GM12878 (cell line): ENCODE data around the gene EFCAB8. TPM values are rescaled to one million over a fixed set of nuclear protein-coding genes. Genes with fewer than 3 reads are reported as not detected.

Experiments used
- ATAC-seq: fragments of 200-7000 bp; cut with Tn5 transposase; 3 replicates; pipeline ENCODE4 v1.9.1; 2020; ENCODE audit warnings: mild to moderate bottlenecking, moderate library complexity
- BruUV-seq: library from RNA; stranded (reverse); fragments of 400-500 nt; replicated peaks from 2 replicates; lab custom pipeline; 2021; lab: Mats Ljungman, UMichigan
- CTCF ChIA-PET: fragments of 300-600 bp; sonication (Branson Sonifier 250); formaldehyde crosslinking; extraction: SDS; loops from one replicate; lab custom pipeline; 2021; ENCODE audit warnings: inconsistent platforms; lab: Yijun Ruan, JAX
- POLR2A ChIA-PET: fragments of 350-600 bp; formaldehyde crosslinking; extraction: SDS; loops from one replicate; lab custom pipeline; 2021; ENCODE audit warnings: inconsistent platforms; lab: Charles Lee
- RAD21 ChIA-PET: fragments of 300-600 bp; sonication (Branson Sonifier 250); formaldehyde crosslinking; loops from one replicate; lab custom pipeline; 2023; ENCODE audit warnings: antibody characterized with exemption; ENCODE audit not compliant: unreplicated experiment; lab: Charles Lee
- SMC1A ChIA-PET: fragments of 300-600 bp; sonication (Branson Sonifier 250); formaldehyde crosslinking; loops from one replicate; lab custom pipeline; 2023; ENCODE audit not compliant: unreplicated experiment, uncharacterized antibody; lab: Charles Lee
- DNase-seq: peaks from one replicate; pipeline ENCODE4 v3.0.0-alpha.2; 2011; ENCODE audit warnings: low read depth, low spot score
- FAIRE-seq: peaks from 3 replicates; lab custom pipeline; 2011; peaks lifted over from hg19 to GRCh38; lab: Jason Lieb, UNC
- H2AFZ ChIP-seq: 2 replicates; pipeline ENCODE4 v1.6.0; 2011; ENCODE audit warnings: low read depth, low read length, control low read depth; ENCODE audit not compliant: control insufficient read depth
- H3K27ac ChIP-seq: 2 replicates; pipeline ENCODE4 v1.5.1; 2011; ENCODE audit warnings: control low read depth; ENCODE audit not compliant: control insufficient read depth, insufficient read depth
- H3K27me3 ChIP-seq, 2 experiments: replicated peaks in 1 of 2; 2 replicates each; pipeline versions ENCODE4 v1.6.0 to v1.6.1; 2011; ENCODE audit warnings: low read length in 1 of 2; ENCODE audit not compliant: control insufficient read depth in 2 of 2, insufficient read depth in 2 of 2
- H3K36me3 ChIP-seq, 2 experiments: 2 replicates each; pipeline ENCODE4 v1.5.1; 2011; ENCODE audit warnings: low read length in 1 of 2; ENCODE audit not compliant: control insufficient read depth in 2 of 2, insufficient read depth in 2 of 2
- H3K4me1 ChIP-seq: 2 replicates; pipeline ENCODE4 v1.6.1; 2011; ENCODE audit warnings: mild to moderate bottlenecking, low read length, moderate library complexity, mixed read lengths; ENCODE audit not compliant: control insufficient read depth, insufficient read depth
- H3K4me2 ChIP-seq: 2 replicates; pipeline ENCODE4 v1.6.0; 2011; ENCODE audit warnings: control low read depth; ENCODE audit not compliant: control insufficient read depth, insufficient read depth
- H3K4me3 ChIP-seq: fragments of 200-600 bp; sonication (generic); 2 replicates; pipeline ENCODE4 v1.5.1; 2016
- H3K79me2 ChIP-seq: 2 replicates; pipeline ENCODE4 v1.6.0; 2011; ENCODE audit warnings: low read length; ENCODE audit not compliant: control insufficient read depth, insufficient read depth
- H3K9ac ChIP-seq: 2 replicates; pipeline ENCODE4 v1.8.0; 2011; ENCODE audit warnings: low read length, control low read depth, mixed read lengths; ENCODE audit not compliant: control insufficient read depth, insufficient read depth
- H3K9me3 ChIP-seq: replicated peaks from 3 replicates; pipeline ENCODE4 v1.5.1; 2011; ENCODE audit warnings: mild to moderate bottlenecking, low read length; ENCODE audit not compliant: control insufficient read depth, insufficient read depth
- H4K20me1 ChIP-seq: 2 replicates; pipeline ENCODE4 v1.6.0; 2011; ENCODE audit not compliant: control insufficient read depth, insufficient read depth
- CHD2 ChIP-seq: IDR thresholded peaks from 2 replicates; pipeline ENCODE4 v1.6.1; 2011; ENCODE audit warnings: low read depth, low read length, improper control_type of control experiment, borderline replicate concordance
- CTCF ChIP-seq, 3 experiments: IDR thresholded peaks in 2 of 3; conservative IDR thresholded peaks in 1 of 3; 2 replicates each; pipeline ENCODE4 v1.5.1; 2011; ENCODE audit warnings: low read depth in 3 of 3, low read length in 3 of 3, mild to moderate bottlenecking in 3 of 3, control low read depth in 2 of 3, moderate library complexity in 2 of 3, inconsistent platforms in 1 of 3, mixed read lengths in 1 of 3; ENCODE audit not compliant: control insufficient read depth in 2 of 3, insufficient read depth in 1 of 3; ENCODE audit errors: extremely low read depth in 1 of 3
- HCFC1 ChIP-seq: fragments of 150-350 bp; IDR thresholded peaks from 2 replicates; pipeline ENCODE4 v1.6.1; 2014; ENCODE audit warnings: low read length
- KDM1A ChIP-seq: fragments of 200-600 bp; sonication (generic); IDR thresholded peaks from 2 replicates; pipeline ENCODE4 v1.6.1; 2016; ENCODE audit warnings: borderline replicate concordance
- SMC3 ChIP-seq: IDR thresholded peaks from 2 replicates; pipeline ENCODE4 v1.6.1; 2011; ENCODE audit warnings: low read length, improper control_type of control experiment, borderline replicate concordance
- SP1 ChIP-seq: IDR thresholded peaks from one replicate; pipeline ENCODE4 v1.6.1; 2011; ENCODE audit warnings: low read depth, low read length
- TAF1 ChIP-seq: IDR thresholded peaks from 2 replicates; pipeline ENCODE4 v1.6.1; 2011; ENCODE audit warnings: mild to moderate bottlenecking, low read depth, low read length, borderline replicate concordance
- ZZZ3 ChIP-seq: IDR thresholded peaks from 2 replicates; pipeline ENCODE4 v1.6.1; 2011; ENCODE audit warnings: low read depth; ENCODE audit not compliant: control insufficient read depth, insufficient read length
- WGBS: methylation state at CpG from one replicate; pipeline ENCODE4 v1.1.6; 2016; ENCODE audit warnings: low lambda C conversion rate; ENCODE audit not compliant: insufficient replicate concordance, insufficient coverage; ENCODE audit errors: missing lambda C conversion rate; 5-methylcytosine and 5-hydroxymethylcytosine counted together
- in situ Hi-C: fragments of 300-500 bp; cut with MboI; formaldehyde crosslinking; loops from 9 replicates; pipeline ENCODE4 v1.14.3; 2018; ENCODE audit warnings: mixed read lengths
- intact Hi-C: fragments of 100-400 bp; cut with micrococcal nuclease; formaldehyde crosslinking; loops from one replicate; pipeline ENCODE4 v1.14.2; 2022; ENCODE audit not compliant: unreplicated experiment
- polyA plus RNA-seq, 11 experiments: library from polyadenylated mRNA; depleted of rRNA in 4 of 11; unstranded in 6 of 11; stranded (reverse) in 5 of 11; fragments of >200 nt; fragmentation: Nextera tagmentation in 4 of 11; fragmentation: Illumina TruSeq in 1 of 11; extraction: Ambion mirVana in 4 of 11; extraction: Trizol in 1 of 11; gene quantifications; 1 replicate in 1 of 11; 2 replicates in 10 of 11; pipeline versions ENCODE4 v1.2.1 to v1.2.3, GENCODE V29; 2011 to 2016; ENCODE audit warnings: inconsistent platforms in 2 of 11, missing spikeins in 2 of 11, low read depth in 1 of 11
- total RNA-seq, 4 experiments: library from RNA; depleted of rRNA in 3 of 4; stranded (reverse); fragments of >200 nt in 3 of 4; fragmentation: Illumina TruSeq in 1 of 4; extraction: Trizol in 1 of 4; gene quantifications; 2 replicates each; pipeline versions ENCODE4 v1.2.1 to v1.2.3, GENCODE V29; 2013 to 2021
- TF ChIP-seq, protein P1 (sequence below): fragments of 450-650 bp; IDR thresholded peaks from 2 replicates; pipeline ENCODE4 v1.6.1; 2016; ENCODE audit warnings: mild to moderate bottlenecking, moderate library complexity, borderline replicate concordance

The EFCAB8 gene
- total and polyA plus RNA-seq, 10 of the 15 experiments (the other 5 are each of a cell fraction or from before 2014, with no cell fraction given) = 0.04 to 0.18 (median 0.06) TPM; not detected in 4

DNA sequence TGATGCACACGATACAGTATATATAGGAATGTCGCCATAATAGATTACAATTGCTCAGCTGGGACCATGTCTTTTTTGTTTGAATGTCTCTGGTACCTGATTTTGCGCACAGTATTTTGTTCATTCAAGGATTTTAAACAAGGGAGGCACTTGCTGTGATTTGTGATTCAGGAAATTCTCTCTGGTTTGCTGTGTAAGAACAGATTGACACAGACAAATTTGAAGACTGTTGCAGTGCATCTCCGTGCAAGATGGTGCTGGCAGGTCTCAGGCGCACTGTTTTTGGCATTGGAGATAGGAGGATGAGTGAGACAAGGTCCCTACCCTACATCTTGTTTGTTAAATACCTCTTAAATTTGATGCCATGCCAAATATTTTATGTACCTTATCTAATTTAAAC lies 36.5 kb upstream of the EFCAB8 start:
- intact Hi-C loops = no loop called here
- Histone ChIP-seq H3K27me3 (no peaks in the 10 kb centered on the region), H3K4me1 (peaks cover 6% of the 10 kb centered on the region), H4K20me1 (peaks cover 10% of the 10 kb centered on the region), H3K9ac (no peak overlapping the region), H3K36me3 (peaks cover 0 to 8% of the 10 kb centered on the region in 2 experiments; a peak in 2 of 4 replicates), H3K4me2 (peak overlapping the region; percentile 83), H3K9me3 (no peaks in the 10 kb centered on the region), H3K79me2 (peaks cover 63% of the 10 kb centered on the region), H2AFZ (no peak overlapping the region), H3K4me3 (peak overlapping the region; percentile 79; the same call in 1 of the 2 replicates), H3K27ac (no peak overlapping the region)
- ChIA-PET RAD21 (interaction anchor here (1.0 kb wide), 1 partner anchor 148 kb away, joined by 3 read pairs; no protein-coding TSS in a partner anchor), SMC1A (interaction anchor here (0.8 to 1.1 kb wide), 3 partner anchors 10 to 183 kb away, joined by 3 read pairs; no protein-coding TSS in a partner anchor), POLR2A (interaction anchor here (0.8 kb wide), 1 partner anchor 10 kb away, joined by 3 read pairs; no protein-coding TSS in a partner anchor), CTCF (interaction anchor here (0.9 to 2.1 kb wide), 7 partner anchors 8 to 149 kb away, joined by 3 to 9 read pairs (median 4); no protein-coding TSS in a partner anchor)
- no peak for DNase-seq
- FAIRE-seq = no peak
- WGBS = 90% methylated on average over 5 of the region's 5 CpGs
- no peak for ATAC-seq
- BruUV-seq = no TSS peak
- TF ChIP-seq CTCF (IDR thresholded peaks at IDR 0.05 in 2 of 3, conservative IDR thresholded peaks at IDR 0.05 in 1 of 3; ENCODE audit: control insufficient read depth in 2 of 3, extremely low read depth in 1 of 3, insufficient read depth in 1 of 3, low read depth in 3 of 3, low read length in 3 of 3) (no peak), ZZZ3 (no peak), HCFC1 (no peak), SMC3 (no peak), SP1 (no peak), TAF1 (no peak), KDM1A (no peak), CHD2 (no peak)
- TF ChIP-seq, protein P1, sequence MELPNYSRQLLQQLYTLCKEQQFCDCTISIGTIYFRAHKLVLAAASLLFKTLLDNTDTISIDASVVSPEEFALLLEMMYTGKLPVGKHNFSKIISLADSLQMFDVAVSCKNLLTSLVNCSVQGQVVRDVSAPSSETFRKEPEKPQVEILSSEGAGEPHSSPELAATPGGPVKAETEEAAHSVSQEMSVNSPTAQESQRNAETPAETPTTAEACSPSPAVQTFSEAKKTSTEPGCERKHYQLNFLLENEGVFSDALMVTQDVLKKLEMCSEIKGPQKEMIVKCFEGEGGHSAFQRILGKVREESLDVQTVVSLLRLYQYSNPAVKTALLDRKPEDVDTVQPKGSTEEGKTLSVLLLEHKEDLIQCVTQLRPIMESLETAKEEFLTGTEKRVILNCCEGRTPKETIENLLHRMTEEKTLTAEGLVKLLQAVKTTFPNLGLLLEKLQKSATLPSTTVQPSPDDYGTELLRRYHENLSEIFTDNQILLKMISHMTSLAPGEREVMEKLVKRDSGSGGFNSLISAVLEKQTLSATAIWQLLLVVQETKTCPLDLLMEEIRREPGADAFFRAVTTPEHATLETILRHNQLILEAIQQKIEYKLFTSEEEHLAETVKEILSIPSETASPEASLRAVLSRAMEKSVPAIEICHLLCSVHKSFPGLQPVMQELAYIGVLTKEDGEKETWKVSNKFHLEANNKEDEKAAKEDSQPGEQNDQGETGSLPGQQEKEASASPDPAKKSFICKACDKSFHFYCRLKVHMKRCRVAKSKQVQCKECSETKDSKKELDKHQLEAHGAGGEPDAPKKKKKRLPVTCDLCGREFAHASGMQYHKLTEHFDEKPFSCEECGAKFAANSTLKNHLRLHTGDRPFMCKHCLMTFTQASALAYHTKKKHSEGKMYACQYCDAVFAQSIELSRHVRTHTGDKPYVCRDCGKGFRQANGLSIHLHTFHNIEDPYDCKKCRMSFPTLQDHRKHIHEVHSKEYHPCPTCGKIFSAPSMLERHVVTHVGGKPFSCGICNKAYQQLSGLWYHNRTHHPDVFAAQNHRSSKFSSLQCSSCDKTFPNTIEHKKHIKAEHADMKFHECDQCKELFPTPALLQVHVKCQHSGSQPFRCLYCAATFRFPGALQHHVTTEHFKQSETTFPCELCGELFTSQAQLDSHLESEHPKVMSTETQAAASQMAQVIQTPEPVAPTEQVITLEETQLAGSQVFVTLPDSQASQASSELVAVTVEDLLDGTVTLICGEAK = no peak
- in situ Hi-C loops = no loop called here
